HG03175 (cell line): ENCODE results near the gene TTC34.

Source experiments
- ATAC-seq: cut with Tn5 transposase; IDR thresholded peaks from one replicate; pipeline ENCODE4 v1.9.1; 2021; ENCODE audit warnings: mild to moderate bottlenecking, moderate library complexity; ENCODE audit not compliant: unreplicated experiment

Gene TTC34, protein sequence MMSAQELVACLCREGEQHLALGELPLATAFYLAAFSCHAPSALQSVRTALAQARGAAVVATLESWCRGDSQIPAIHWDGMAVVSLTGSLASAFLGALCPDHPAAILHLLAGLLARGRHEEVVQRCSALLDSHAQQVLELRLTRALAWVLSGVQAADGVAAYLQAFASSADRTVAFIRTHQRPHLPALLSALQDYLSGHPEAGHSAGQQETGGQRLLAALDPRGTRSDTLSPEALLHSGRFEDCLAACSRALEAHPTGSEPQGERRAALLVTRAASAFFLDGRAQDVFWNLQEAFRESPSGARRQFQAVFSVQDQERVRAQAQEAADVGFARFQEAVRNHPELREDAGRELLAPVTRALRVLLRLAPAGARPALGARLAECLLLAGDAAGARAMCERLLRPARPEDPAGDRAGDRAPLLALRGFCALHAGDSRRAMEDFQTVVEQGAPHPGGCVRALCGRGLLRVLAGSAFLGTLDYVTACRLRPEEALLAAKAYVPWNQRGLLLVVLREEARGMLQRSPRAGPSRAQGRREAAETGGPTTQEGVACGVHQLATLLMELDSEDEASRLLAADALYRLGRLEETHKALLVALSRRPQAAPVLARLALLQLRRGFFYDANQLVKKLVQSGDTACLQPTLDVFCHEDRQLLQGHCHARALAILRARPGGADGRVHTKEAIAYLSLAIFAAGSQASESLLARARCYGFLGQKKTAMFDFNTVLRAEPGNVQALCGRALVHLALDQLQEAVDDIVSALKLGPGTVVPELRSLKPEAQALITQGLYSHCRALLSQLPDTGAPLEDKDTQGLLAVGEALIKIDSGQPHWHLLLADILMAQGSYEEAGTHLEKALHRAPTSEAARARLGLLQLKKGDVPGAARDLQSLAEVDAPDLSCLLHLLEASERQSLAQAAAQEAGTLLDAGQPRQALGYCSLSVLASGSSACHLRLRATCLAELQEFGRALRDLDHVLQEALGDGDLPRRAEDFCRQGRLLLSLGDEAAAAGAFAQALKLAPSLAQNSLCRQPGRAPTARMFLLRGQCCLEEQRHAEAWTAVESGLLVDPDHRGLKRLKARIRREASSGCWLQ

DNA sequence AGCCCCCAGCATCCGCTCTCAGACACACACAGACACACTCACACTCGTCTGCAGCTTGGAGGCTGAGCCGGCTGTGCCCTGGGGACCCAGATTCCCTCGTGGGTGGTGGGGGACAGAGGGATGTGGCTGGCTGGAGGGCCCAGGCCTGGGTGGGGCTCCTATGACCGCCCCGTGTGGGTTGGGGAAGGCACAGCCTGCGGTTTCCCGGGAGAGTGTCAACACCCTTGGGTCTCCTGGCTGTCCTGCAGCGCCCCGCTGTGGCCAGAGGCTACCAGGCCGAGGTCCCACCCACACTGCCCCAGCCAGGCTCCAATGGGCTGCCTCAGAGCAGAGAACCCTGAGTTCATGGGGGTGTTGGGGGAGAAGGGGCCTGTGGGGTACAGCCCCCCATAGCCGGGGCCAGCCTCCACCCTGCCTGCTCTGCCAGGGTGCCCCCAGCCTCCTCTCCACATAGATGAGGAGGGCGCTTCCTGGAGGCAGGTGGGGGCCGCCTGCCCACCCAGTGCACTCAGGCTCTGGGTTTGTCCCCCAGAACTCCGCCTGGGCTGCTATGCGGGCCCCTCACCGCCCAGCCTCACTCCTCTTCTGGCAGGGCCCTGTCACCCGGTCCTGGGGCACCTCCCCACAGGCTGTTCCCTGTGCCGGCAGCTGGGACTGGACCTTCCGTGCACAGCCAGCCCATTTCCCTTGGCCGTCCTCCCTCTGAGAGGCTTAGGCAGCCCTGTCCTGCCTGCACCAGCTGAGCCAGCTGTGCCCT is at the start of gene TTC34:
TSS of gene TTC34 (minus strand) at position 159 of the 757 bp plus-strand sequence. CDS start 866 bp downstream, outside the sequence.
- no peak for ATAC-seq

DNA sequence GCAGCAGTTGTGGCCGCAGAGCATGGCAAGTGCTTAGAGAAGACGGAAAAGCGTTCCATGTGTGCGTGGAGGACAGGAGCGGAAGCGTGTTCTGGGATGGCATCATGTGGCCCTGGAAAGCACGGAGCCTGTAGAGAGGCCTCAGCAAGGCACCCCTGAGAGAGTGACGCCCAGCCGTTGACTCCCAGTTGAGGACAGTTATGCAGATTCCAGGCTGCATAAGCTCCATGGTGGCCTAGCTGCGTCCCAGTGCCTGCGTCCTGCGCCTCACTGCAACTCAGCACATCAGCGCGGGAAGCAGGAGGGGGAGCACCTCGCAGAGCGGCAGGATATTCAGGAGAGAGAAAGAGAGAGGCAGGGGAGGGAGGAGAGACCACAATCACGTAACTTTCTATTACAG is 49.0 kb upstream of the TTC34 start:
- no peak for ATAC-seq

DNA sequence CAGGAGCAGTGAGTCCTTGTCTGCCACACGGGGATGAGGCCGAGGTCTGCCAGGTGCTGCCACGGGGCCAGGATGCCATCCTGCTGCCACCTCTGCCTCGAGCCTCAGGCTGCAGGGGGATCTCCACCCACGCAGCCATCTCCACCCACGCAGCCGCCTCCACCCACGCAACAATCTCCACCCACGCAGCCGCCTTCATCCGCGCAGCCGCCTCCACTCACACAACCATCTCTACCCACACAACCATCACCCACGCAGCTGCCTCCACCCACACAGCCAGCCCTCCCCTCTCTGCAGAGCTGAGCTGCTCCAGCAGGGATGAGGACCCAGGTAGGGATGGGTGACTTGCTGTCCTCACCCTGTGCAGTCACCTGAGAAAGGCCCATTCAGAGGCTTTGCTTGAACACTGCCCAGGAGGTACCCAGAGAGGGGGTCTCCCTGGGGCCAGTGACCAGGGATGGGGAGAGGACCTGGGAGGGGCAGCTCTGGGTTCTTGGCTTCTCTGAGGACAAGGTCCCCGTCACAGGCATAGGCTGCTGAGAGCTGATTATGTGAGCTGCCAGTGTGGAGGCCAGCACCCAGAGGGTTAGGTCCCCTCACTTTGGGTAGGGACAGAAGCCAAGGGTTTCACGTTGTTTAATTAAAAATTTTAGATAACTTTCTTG is 46.6 kb upstream of the TTC34 start:
- ATAC-seq: no peak

DNA sequence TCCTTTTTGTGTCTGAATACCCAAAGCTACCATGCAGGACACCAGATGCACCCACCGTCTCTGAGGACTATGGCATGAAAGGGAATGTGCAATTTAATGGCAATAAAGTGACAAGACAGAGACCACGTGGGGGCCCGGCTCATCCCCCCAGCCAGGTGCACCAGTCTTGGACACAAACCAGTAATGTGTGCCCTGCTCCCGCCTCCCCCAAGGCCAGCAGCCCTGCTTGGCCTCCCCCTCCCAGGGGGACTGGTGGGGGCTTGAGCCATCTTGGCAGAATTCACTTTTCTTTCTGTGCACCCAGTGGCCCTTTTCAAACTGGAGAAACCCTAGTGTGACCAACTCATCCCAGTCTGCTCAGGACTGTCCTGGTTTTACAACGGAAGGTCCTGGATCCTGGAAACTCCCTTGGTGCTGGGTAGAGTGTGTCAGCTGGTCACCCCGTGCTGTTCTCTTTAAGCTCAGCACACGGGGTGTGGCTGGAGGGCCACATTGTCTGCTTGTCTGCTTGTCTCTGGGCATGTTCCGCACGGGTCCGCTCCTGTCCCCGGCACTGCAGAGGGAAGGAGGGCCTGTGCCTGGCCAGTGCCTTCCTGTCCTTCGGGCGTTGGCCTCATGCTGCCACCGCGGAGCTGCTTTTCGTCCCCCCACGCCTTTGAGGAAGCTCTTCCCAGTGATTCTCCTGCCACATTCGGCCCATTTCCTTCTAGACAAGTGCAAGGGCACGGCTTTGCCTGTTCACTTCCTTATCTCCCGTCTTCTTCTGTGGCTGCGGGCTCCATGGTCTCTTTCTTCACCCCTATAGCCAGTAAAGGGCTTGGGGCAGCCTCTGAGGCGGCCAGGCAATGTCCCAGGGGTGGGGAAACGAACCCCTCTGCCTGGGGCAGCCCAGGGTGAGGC is 45.8 kb upstream of the TTC34 start:
- ATAC-seq: no peak

DNA sequence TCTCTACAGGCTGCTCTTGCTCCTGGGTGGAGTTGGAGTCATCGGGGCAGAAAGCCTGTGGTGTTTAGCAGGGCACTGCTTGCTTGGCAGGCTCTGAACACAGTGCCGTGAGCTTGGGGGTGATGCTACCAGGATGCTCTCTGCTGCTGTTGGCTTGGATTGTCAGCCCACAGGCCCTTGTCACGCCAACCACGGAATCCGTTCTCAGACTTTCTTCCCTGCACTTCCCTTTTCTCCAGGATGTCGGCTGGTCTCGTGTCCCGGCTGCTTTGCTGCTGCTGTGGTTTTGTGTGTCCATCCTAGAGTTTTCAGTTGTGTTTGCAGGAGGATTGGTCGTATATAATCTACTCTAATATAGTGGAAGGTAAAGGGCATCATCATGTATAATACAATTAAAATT is 44.4 kb upstream of the TTC34 start:
- no peak for ATAC-seq

DNA sequence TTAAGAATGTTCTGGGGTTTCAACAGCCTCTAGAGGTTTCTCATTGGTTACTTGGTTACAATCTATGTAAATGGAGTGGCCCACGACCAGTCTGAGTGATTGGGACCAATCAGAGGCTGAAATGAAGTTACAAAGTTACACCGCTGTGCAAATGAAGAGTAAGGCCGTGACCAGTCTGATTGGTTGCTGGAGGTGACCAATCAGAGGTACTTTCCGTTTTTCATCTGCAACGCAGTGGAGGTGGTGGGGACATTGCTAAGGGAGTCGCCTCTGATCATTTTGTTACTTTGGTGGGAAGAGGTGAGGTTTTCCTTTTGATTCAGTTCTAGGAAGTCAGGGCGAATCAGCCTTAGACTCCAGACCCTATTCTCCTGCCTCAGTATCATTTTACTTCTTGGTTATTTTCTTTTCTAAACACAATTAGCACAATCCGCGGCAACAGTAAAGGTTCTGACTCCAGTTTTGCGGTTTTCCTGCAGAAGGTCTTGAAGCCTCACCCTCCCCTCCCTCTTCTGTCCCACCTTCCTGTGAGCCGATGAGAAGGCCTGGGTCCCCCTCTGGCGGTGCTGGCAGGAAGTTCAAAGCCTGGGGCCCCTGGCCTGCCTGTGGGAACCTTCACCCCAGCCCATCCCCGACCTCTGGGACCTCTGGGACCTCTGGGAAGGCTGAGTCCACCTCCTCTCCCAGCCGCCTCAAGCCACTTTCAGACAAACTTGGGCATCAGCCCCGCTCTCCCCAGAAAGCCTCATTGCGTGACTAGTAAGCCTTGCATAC is 38.7 kb upstream of the TTC34 start:
- ATAC-seq: no peak

DNA sequence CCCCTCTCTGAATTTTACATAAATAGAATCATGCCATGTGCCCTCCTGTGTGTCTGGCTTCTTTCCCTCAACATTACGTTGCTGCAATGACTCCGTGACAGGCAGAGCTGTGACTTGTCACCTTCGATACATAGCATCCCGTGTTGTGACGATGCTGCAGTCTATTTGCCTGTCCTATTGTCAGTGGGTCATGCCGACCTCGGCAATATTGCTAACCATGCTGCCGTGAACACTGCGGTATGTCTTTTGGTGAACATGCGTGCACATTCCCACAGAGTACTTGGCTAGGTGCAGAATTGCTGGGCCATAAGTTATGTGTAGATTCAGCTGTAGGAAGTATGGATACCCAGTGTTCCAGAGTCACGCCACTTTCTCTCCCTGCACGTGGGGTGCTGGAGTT is 36.3 kb upstream of the TTC34 start:
- no peak for ATAC-seq

DNA sequence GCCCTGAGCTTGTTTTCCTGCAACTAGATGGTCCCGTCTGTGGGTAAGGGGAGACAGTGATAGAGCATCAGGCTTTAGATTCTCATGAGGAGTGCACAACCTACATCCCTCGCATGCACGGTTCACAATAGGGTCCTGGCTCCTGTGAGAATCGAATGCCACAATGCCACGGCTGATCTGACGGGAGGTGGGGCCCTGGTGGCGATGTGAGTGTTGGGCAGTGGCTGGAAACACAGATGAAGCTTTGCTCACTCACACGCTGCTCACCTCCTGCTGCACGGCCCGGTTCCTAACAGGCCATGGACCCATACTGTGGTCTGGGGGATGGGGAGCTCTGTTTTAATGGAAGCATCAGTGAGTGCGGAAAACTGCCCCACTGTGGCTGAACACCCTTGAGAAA is 35.8 kb upstream of the TTC34 start:
- ATAC-seq: no peak

DNA sequence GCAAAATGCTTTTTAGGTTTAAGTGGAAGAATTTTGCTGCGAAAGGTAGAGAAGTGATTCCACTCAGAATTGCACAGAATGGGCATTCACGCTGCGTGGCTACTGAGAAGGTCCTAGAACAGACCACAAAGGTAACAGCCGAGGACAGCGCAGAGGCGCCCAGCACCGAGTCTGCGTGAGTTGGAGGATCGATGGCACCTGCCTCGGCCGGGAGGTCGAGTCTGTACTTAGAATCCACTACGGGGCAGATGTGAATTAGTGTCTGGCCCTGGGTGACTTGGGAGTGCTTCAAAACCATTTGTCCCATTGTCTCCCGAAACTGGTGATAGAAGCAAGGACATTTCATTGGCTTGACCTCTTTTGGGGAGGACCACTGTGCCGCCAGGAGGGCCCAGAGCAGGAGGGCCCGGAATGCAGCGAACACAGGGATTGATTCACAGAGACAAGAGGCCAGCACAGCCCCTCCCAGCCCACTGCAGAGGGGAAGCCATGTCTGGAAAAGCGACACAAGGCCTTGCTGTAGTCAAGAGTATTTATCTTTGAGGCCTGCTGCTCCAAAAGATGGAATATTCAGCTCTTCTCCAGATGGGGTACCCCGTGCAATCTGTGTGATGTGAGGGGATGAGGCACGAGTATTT is 35.0 kb upstream of the TTC34 start:
- no peak for ATAC-seq

DNA sequence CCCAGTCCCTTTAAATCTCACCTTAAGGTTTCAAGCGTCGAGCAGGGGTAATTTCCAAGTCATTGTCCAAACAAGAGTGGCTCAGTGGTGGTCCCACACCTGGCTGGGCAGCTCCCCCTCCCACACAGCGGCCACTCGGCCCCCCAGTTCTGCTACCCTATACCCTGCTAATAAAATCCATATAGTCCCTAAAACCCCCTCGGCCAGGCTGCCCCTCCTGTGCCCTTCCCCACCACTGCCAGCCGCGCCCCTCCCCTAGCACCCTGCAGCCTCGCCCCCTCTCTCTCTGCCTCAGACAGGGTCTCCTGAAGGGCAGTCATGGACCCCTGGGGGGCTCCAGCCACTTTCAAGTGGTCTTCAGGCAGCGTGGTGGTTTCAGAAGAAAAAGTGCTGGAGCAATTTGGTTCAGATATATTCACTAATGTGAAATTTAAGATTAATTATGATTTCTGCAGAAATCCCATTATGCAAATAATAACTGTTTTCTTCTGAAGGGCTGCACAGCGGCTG is 34.2 kb upstream of the TTC34 start:
- ATAC-seq: no peak

DNA sequence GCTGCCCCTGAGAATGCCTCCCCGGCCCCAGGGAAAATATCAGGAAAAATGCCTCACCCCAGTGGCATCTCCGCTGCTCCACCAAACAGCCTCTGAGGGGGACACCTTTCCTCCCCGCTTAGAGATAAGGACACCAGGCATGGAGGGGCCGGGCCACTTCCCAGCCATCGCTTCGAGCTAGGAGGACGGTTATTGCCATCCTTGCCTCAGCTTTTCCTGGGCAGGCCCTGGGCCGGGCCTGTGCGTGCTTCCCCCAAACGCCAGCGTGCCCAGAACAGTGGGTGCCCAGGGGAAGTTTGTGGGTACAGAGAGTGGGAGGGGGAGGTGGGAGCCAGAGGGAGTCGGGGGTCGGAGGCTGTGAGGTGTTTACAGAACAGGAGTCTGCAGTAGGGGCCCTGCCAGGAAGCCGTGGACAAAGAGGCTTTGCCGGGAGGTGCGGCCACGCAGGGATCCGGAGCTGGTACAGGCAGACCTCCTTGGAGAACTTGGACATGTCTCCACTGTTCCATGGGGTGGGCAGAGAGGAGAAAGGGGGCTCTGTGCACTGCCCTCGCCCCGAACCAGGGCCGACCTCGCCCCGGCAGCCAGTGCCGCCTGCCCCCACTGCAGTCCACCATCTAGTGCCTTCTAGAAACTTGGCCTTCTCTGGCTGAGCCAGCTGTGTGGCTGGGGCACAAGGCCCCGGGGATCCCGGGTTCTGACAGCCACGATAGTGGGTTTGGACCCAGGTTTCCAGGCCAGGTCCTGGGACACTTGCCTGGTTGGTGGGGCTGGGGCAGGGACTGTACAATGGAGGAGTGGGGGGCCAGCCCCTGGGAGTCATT is 33.5 kb upstream of the TTC34 start:
- no peak for ATAC-seq

DNA sequence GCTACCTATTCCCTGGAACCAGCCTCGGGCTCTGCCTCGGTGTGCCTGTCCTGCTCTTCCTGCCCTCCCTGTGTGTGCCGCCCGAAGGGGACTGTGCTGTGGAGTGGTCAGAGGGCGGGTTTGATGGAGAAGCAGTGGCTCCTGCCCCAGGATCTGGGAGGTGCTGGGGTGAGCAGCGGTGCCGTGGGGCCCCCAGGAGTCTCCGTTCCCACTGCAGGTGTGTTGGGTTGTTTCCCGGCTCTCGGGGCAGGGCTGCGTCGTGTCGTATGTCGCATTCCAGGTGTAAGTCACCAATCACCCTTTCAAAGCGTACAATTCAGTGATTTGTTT is 32.6 kb upstream of the TTC34 start:
- ATAC-seq: no peak

DNA sequence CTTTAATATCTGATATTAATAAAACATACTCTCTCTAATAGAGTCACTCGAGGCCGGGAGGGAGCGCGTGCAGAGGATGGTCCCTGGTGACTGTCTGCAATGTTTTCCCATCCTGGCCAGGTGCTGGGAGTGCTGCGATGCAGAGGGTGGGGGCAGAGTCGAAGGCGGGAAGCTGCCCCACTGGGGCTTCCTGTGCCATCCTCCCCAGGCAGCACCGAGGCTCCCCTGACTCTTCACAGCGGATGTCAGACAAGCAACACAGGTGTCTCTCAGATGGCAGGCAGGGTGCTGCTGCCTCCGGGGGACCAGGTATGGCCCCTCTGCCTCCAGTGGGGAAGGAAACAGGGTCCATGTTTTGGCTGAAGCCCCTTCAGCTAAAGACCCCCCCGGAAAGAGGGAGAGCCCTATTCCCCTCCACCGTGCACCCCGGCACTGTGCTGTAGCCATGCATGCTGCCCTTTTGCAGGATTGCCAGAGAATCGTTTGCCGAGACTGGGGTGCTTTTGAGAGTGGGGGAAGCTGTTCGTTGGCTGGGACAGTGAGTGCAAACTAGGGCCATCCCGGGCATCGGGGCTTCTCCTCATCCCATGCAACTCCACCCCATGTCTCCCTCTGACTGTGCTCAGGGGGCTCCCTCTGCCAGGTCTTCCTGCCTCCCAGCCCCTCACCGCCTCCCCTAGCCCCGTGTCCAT is 32.1 kb upstream of the TTC34 start:
- no peak for ATAC-seq

DNA sequence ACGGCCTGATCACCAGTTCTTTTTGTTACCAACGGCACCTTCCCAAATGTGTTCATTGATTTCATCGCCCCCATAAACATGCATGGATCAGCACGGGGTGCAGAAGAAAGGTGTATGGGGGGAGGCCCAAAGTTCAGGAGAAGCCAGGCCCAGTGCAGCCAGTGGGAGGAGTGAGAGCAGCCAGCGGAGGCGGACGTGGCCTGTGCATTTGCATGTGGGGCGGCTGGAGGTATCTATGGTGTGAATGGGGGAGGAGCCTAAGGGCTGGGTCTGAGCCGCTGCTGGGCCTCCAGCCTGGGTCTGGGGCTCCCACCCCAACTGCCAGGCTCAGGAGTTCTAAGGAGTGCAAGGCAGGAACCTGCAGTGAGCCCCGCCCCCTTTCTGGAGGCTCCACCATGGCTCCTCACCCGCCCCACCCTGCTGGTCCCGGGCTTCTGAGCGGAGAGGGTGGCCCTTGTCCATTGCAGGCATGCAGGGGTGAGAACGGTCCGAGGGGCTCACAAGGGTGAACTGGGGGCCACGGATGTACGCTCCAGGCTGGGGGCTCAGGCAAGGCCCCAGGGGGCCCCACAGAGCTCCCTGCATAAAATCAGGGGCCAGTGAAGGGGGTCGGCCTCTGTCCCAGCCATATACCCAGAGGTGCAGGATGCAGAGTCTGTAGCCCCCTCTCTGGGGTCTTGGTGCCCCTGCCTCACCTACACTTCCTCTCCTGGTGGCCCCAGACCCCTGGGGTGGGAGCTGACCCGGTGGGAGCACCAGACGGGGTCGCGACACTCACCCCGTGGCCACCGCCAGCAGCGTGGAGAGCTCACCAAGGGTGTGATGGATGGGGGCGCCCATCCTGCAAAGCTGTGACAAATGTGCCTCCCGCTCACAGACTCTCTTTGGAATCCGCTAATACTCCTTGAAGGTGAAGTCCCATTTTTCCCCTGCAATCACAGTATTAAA is 31.3 kb upstream of the TTC34 start:
- no peak for ATAC-seq

DNA sequence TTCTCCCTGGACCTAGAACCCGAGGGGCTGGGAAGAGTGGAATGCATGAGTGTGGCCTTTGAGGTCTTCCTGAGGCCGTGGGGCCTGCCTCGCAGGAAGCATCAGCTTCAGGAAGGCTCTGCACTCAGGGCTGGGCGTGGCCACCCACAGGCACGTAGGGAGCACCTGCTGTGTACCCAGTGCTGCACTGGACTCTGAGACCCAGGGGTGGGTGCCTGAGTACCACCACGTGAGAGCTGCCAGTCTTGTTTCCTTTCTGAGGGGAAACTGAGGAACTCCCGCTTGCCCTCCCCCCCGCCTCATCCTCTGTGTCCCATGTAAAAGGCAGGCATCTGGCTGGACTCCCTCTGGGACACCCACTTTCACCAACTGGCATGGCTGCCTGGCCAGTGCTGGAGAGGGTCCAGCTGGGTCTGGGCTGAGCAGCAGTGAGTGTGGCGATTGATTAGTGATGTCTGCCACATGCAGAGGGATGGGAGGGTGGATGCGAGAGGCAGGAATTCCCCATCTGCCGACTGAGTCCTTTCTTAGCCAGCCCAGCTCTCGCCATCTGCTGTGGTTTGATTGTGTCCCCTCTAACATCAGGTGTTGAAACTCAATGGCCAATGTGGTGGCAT is 30.2 kb upstream of the TTC34 start:
- ATAC-seq: no peak
